ENCODE data around the gene KCNH5.

KCNH5 gene

GRCh38 chr14:62696929-62697328 lies 348.3 kb downstream of the KCNH5 start:
- DNase-seq (ENCODE audit: low read depth) = no peak
- no peak overlapping the region for H3K4me3 ChIP-seq (ENCODE audit: control insufficient read depth, low read depth, low read length)
- TF ChIP-seq CTCF (conservative IDR thresholded peaks at IDR 0.05; ENCODE audit: control insufficient read depth, insufficient read depth, low read depth, low read length) = no peak

- TF ChIP-seq CTCF (conservative IDR thresholded peaks at IDR 0.05; ENCODE audit: control insufficient read depth, insufficient read depth, low read depth, low read length) = no peak
- no peak overlapping the region for H3K4me3 ChIP-seq (ENCODE audit: control insufficient read depth, low read depth, low read length)
- DNase-seq (ENCODE audit: low read depth) = no peak
Measured at GRCh38 chr14:62696331-62696924, 348.8 kb downstream of the KCNH5 start.

DNA sequence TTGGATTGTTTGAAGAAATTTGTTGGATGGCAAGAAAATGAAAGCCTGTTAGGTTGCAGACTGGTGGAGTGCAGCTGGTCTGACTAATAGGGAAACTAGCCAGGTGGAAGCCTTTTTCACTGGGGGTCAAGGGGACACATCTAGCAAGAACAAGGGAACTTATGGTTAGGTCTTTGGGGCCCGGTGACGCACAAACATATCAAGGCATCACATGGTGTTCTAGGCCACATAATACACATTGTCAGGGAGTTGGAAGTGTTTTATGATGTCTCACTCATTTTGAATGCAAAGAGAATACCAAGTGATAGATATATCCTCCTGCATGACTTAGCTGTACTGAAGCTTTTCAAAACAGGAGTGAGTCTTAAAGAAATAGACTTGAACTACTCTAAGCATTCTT lies 351.2 kb downstream of the KCNH5 start:
- no peak for TF ChIP-seq CTCF (conservative IDR thresholded peaks at IDR 0.05; ENCODE audit: control insufficient read depth, insufficient read depth, low read depth, low read length)
- no peak overlapping the region for H3K4me3 ChIP-seq (ENCODE audit: control insufficient read depth, low read depth, low read length)
- DNase-seq (ENCODE audit: low read depth) = peak; percentile 81

- TF ChIP-seq CTCF (conservative IDR thresholded peaks at IDR 0.05; ENCODE audit: control insufficient read depth, insufficient read depth, low read depth, low read length) = no peak
- DNase-seq (ENCODE audit: low read depth) = peak; percentile 24
- no peak overlapping the region for H3K4me3 ChIP-seq (ENCODE audit: control insufficient read depth, low read depth, low read length)
Measured at GRCh38 chr14:62692490-62693106, 352.7 kb downstream of the KCNH5 start.

DNA sequence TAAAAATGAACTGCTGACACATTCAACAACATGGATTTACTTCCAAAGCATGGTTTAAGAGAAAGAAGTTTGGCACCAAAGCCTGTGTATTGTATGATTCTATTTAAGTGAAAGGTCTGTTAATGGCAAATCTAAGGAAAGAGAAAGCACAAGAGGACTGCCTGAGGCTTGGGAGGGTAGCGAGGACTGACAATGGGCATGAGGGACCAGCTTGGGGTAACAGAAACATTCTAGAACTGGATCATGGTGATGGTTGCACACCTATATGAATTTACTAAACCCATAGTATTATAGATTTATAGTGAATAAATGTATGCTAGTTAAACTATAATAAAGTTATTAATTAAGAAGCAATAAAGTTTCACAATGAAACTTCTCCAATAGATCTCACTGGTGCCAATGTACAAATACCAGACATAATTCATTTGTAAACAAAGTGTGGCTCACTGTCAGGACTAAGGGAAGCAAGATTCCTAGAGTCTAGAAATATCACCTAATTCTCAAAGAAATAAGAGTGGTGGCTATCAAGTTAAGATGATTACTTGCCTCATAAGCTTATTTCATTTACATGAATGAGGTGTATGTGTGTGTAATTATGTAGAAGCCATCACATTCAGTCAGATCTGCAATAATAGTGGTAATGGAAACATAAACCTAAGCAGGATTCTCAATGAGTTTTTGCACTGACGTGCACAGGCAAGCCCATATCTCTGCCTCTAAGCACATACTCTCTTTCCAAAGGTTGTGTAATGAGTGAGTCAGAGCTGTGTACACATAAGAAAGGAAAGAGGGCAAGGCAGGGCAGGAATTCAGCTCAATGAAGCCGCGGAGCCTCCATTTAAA lies 353.4 kb downstream of the KCNH5 start:
- peak; percentile 92 for DNase-seq (ENCODE audit: low read depth)
- TF ChIP-seq CTCF (conservative IDR thresholded peaks at IDR 0.05; ENCODE audit: control insufficient read depth, insufficient read depth, low read depth, low read length) = no peak
- no peak overlapping the region for H3K4me3 ChIP-seq (ENCODE audit: control insufficient read depth, low read depth, low read length)

GRCh38 chr14:62689733-62690132 lies 355.5 kb downstream of the KCNH5 start:
- DNase-seq (ENCODE audit: low read depth) = no peak
- no peak overlapping the region for H3K4me3 ChIP-seq (ENCODE audit: control insufficient read depth, low read depth, low read length)
- no peak for TF ChIP-seq CTCF (conservative IDR thresholded peaks at IDR 0.05; ENCODE audit: control insufficient read depth, insufficient read depth, low read depth, low read length)
